Heart left ventricle (tissue), 13 donors: ENCODE data around the gene HSBP1L1.

Source experiments
- CTCF ChIP-seq, 12 donors: fragments of 200-600 bp; sonication (generic) in 4 of 12; IDR thresholded peaks; one replicate each; pipeline versions ENCODE4 v1.5.0 to v1.8.0; 2018 to 2022; ENCODE audit warnings: antibody characterized with exemption in 12 of 12, mild to moderate bottlenecking in 5 of 12
- POLR2A ChIP-seq, 2 donors: fragments of 450-650 bp; IDR thresholded peaks; one replicate each; pipeline ENCODE4 v1.6.1; 2017; ENCODE audit warnings: antibody characterized with exemption in 2 of 2, mild to moderate bottlenecking in 2 of 2, moderate library complexity in 2 of 2
- donor health status: ischemic (EF 13 %, LVEDD 7.1; RV severe dilation, severe dysfunction).
- donor health status: DM: no; HTN: yes; CAD: no.
- donor health status: DM: no; HTN: no; CAD: no.
- donor health status: ischemic (EF 25% LVEDD 6.9; RV normal size, moderate dysfunction).
- donor health status: ischemic (EF 25% LVEDD 5.7; RV mildly dilated, moderate dysfunction).
- donor health status: ischemic (EF 35%, LVEDD 5.7; RV mildly dilated, moderate dysfunction).
- donor health status: nonischemic (EF 11% LVEDD 7.7; RV severe dilation, severe dysfunction).
- donor health status: DM: yes; HTN: yes; CAD: no.
- donor health status: PGD.
- donor health status: ischemic (EF 29% LVEDD 5.4; RV normal size, mild dysfunction).
- donor health status: nonischemic (EF 23%, LVEDD 6.1; RV moderate dilation, normal function).

DNA sequence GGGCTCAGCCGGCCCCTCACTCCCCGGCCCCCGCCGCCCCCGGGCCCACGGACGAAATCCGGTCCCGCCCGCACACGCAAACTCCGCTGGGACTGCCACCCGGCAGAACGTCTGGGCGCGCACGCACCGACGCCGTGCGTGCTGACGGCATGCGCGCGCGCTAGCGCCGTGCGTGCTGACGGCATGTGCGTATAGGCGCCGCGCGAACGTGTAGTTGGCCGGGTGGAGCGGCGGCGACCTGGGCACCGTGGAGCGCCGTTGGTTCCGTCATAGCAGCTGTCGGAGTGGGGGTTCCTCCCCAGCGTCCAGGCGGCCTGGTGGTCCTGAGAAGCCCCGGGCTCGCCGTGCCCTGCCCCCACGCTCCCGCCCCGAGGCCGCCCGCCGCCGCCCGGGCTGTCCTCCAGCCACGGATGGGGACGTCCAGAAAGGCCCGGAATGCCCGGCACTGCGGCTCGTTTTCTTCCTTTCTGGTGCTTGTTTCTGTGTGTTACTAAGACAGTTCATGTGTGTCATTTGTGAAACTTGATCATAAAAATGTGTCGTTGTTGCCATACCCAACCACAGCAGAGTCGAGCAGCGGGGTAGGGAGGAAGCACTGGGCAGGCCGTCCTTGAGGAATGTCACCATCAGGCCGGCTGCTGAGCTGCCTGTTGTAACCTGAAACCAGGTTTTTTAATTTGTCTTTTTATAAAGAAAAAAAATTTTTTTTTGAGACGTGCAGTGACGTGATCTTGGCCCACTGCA is 24.2 kb downstream of the HSBP1L1 start, which contains the start of gene TXNL4A:
- TF ChIP-seq CTCF (IDR thresholded peaks at IDR 0.05): no peak
- TF ChIP-seq POLR2A (IDR thresholded peaks at IDR 0.05): peak; percentile 58 to 94
